ENCODE measurements around the gene GPR156.

GPR156 gene

DNA sequence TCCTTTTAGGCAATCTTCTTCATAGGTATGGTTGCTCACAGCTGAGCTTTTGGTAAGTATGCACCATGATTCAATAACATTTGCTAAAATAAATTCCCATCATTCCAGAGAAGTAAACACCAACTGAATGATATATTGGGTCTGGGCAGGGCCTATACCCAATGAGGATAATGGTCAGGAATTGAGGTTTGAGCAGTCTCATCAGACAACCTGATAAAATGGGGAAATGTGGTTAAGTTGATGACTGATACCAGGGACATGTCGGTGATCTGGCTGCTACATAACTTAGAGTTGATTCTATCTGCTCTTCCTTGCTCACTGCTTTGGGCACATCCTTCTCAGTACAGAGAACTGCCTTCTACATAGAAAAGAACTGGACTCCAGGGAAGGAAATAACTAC is 92.9 kb downstream of the GPR156 start:
- H3K27me3 Mint-ChIP-seq, result peaks cover 7% of the 10 kb centered on the region
- no peaks in the 10 kb centered on the region for H3K9me3 Mint-ChIP-seq
- no peaks in the 10 kb centered on the region for H3K4me1 Mint-ChIP-seq
- no peak for ATAC-seq
- no peak overlapping the region for H3K4me3 Mint-ChIP-seq
- no peak overlapping the region for H3K27ac Mint-ChIP-seq
- no peaks in the 10 kb centered on the region for H3K36me3 Mint-ChIP-seq

DNA sequence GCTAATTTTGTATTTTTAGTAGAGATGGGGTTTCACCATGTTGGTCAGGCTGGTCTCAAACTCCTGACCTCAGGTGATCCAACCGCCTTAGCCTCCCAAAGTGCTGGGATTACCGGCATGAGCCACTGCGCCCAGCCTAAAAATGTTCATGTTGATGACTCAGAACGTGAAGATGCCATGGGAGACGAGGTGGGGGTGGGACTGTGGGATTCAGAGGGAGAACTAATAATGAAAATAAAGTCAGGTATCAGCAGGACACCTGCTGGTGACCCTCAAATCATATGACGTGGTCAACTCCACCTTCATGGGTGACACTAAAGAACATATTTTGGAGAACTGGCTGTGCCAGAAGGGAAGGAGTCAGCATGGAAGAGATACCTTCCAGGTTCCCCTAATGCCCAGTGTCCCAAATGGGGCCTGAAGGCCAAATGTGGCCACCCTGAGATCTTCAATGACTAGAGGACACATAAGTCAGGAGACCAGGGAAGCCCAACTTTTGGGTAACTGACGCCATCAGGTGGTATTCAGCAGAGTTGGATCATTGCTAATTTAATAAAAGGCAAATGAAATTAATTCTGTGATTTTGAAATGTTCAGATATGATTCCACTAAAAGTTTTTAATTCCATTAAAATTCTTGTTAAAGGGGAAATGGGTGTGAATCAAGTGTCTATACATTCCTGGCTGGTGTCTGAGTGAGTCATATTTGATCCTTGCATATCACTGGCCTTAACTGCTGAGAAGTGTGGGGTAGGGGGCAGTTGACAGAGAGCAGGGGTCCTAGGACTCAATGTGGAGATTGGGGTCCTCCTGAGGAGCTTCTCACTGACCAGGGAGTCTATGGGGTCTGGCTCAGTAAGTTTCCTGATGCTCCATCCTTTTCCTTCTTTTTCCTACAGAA is 102.2 kb downstream of the GPR156 start:
- no peaks in the 10 kb centered on the region for H3K36me3 Mint-ChIP-seq
- ATAC-seq, result no peak
- no peaks in the 10 kb centered on the region for H3K9me3 Mint-ChIP-seq
- no peak overlapping the region for H3K27ac Mint-ChIP-seq
- peaks cover 29% of the 10 kb centered on the region for H3K27me3 Mint-ChIP-seq
- H3K4me3 Mint-ChIP-seq, result no peak overlapping the region
- H3K4me1 Mint-ChIP-seq, result no peaks in the 10 kb centered on the region

DNA sequence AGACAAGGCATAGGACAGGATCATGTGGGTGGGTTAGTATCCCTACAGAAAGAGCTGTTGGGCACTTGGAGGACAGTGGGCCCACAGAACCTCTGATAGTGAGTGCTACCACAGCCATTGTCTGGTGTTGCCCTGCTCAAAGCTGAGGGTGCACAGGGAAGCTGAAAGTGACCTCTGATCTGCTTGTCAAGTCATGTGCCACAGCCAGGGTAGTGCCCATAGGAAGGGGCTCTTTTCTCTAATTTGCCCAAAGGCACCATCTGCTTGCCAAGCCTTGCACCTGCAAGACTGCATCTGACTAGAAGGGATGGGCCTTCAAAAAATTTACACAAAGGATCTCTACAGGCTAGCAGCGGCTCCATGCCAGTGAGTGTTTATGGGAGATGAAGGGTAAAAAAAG is 103.4 kb downstream of the GPR156 start:
- no peaks in the 10 kb centered on the region for H3K4me1 Mint-ChIP-seq
- peaks cover 20% of the 10 kb centered on the region for H3K27me3 Mint-ChIP-seq
- H3K36me3 Mint-ChIP-seq, result no peaks in the 10 kb centered on the region
- no peak overlapping the region for H3K4me3 Mint-ChIP-seq
- H3K27ac Mint-ChIP-seq, result no peak overlapping the region
- H3K9me3 Mint-ChIP-seq, result no peaks in the 10 kb centered on the region
- ATAC-seq, result no peak

DNA sequence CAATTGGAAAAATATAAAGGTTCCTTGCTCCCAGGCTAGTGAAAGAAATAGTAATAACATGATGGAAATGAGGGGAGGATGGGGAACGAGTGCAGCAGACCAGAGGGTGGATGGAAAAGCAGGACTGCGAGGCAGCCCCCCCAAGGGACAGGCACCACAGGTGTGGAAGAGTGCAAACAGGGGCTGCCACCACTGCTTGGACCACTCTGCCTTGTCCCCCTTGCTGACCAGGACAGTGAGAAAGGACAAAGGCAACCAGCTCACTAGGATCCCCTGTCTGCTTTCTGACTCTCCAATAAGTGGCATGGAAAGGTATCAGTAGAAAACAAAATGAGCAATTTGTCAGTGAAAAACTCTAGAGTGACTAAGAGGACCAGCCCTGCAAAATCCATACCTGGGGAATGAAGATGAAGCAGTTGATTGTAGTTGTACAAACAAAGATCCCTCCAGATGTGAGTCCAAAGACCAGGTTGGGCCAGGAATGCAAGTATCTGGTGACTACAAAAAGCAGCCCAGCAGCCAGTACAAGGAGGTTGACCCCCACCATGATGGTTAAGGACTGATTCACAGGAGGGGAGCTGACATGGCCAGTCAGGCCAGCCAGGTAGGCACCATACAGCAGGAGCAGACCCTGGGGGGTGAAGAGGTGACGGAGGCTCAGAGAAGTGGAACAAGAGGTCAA is 104.2 kb downstream of the GPR156 start:
- H3K9me3 Mint-ChIP-seq, result no peaks in the 10 kb centered on the region
- ATAC-seq, result no peak
- no peaks in the 10 kb centered on the region for H3K36me3 Mint-ChIP-seq
- H3K27me3 Mint-ChIP-seq, result peaks cover 20% of the 10 kb centered on the region
- H3K4me3 Mint-ChIP-seq, result no peak overlapping the region
- no peak overlapping the region for H3K27ac Mint-ChIP-seq
- no peaks in the 10 kb centered on the region for H3K4me1 Mint-ChIP-seq

DNA sequence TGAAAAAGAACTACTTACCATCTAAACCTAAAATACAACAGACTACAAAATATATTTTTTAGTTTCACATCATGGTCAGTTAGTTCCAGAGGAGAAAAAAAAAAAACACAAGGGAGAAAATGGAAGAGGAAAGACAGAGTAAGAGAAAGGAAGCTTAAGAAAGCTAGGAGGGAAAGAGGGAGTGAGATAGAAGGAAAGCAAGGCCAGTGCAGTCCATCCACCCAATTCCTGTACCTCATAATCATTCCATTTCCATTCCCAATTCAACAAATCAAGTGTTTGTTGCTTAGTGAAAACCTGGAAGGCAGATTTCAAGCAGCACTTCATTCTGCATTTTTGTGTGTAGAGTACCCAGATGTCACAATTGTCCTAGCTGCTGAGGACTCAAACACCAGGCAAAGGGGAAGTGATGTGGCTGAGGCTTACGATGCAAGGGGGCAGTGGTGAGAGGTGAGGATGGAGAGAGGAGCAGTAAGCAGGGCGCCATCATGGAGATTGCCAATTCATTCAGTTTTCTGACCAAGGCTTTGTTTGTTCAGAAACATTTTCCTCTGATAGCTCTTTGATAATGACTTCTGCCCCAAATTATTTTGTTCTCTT is 107.2 kb downstream of the GPR156 start:
- ATAC-seq, result no peak

DNA sequence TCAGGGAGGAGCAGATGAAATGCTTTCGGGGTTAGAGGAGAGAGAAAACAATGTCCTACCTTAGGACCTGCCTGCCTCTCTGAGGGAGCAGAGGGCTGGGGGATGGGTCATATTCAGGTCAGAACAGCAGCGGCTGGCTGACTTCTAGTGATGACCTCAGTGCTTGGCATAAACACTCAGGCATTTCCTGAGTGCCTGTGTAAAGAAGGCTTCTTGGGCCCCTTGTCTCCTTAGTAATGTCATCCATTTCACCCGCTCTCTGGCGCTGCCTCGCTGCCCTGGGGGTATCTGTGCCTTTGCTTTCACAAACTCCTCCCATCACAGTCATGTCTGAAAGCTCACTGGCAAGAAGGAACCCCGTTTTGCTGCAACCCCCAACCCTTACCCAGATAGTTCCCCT is 107.9 kb downstream of the GPR156 start:
- no peak overlapping the region for H3K4me3 Mint-ChIP-seq
- H3K27ac Mint-ChIP-seq, result no peak overlapping the region
- H3K36me3 Mint-ChIP-seq, result no peaks in the 10 kb centered on the region
- H3K9me3 Mint-ChIP-seq, result no peaks in the 10 kb centered on the region
- no peaks in the 10 kb centered on the region for H3K4me1 Mint-ChIP-seq
- no peak for ATAC-seq
- peaks cover 20% of the 10 kb centered on the region for H3K27me3 Mint-ChIP-seq

More for the DNA sequence above, 107.2 kb downstream of the GPR156 start:
- no peaks in the 10 kb centered on the region for H3K36me3 Mint-ChIP-seq
- no peaks in the 10 kb centered on the region for H3K4me1 Mint-ChIP-seq
- H3K4me3 Mint-ChIP-seq, result no peak overlapping the region
- no peak overlapping the region for H3K27ac Mint-ChIP-seq
- peaks cover 20% of the 10 kb centered on the region for H3K27me3 Mint-ChIP-seq
- H3K9me3 Mint-ChIP-seq, result no peaks in the 10 kb centered on the region

DNA sequence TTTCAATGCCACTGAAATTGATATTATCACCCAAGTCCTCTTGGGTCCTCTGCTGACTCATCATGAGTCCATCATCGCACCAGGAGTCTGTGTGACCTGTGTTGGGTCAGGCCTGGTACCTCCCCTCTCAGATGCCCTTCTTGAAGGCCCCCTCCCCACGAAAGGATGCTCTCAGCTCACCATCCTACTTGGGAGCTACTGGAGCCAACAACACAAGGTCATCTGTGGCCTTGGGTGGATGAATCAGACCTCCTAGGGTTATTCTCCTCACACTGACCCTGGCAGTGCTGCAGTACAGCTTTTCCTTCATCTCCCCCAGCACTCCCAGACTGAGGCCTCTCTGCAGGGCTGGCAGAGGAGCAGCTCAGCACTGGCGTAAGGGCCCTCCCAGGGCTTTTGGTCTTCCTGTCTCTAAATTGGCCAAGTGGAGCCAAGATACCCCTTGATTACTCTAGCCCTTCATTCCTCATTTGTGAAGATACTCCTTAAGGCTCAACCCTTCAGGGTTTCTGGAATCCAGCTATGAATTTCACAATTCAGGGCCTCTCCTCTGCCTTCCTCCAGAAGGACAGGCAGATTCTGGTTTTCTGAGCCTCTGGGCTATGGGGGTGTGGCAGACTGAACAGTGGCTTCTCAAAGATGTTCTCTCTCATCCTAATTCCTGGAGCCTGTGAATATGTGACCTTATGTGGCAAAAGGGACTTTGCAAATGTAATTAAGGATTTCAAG is 110.0 kb downstream of the GPR156 start:
- H3K27me3 Mint-ChIP-seq, result peaks cover 5% of the 10 kb centered on the region
- ATAC-seq, result no peak
- no peak overlapping the region for H3K4me3 Mint-ChIP-seq
- no peaks in the 10 kb centered on the region for H3K9me3 Mint-ChIP-seq
- H3K36me3 Mint-ChIP-seq, result no peaks in the 10 kb centered on the region
- no peak overlapping the region for H3K27ac Mint-ChIP-seq
- no peaks in the 10 kb centered on the region for H3K4me1 Mint-ChIP-seq

DNA sequence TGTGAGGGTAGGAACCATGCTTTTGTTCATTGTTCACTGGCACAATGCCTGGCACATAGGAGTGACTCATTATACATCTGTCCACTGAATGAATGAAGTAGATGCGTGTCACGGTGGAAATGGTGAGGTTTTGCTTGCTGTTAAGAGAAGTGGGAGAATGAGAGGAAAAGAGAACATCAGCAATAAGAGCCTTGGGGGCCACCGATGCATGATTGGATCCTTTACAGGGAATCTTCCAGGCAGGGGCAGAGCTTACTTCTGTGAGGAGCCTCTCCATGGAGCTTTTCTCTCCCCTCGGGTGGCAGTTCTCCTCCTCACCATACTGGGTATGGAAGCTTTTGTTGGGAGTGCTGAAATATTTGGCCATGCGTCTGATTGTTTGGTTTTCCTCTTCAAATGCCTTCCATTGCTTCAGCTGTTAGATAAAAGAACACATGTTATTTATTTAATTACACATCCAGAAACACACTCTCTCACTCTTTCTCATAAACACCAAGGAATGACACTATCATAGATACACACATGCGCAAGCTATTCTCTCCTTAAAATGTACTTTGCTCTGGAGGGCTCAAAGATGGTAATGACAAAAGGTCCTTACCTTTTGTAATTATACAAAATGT is 111.9 kb downstream of the GPR156 start:
- no peaks in the 10 kb centered on the region for H3K36me3 Mint-ChIP-seq
- no peaks in the 10 kb centered on the region for H3K9me3 Mint-ChIP-seq
- H3K27me3 Mint-ChIP-seq, result no peaks in the 10 kb centered on the region
- H3K27ac Mint-ChIP-seq, result no peak overlapping the region
- H3K4me1 Mint-ChIP-seq, result no peaks in the 10 kb centered on the region
- ATAC-seq, result no peak
- no peak overlapping the region for H3K4me3 Mint-ChIP-seq

DNA sequence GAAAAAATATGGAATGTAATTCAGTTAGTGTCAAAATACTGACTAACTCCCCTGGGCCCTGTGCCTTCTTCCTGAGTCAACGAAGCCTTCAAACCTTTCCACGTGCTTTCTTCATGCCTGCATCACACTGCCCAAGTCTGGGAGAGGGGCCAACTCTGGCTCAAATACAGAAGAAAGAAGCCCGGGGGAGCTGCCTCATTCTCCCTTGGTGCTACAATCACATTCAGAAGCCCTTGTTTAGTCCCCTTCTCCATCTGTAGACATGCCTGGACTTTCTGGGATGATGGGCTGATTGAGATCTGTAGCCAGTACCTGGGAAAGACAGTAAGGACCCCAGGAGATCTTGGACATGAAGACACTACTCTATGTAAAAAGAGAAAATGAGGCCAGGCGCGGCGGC is 113.0 kb downstream of the GPR156 start:
- Mint-ChIP-seq H3K27ac (no peak overlapping the region), H3K27me3 (no peaks in the 10 kb centered on the region), H3K36me3 (no peaks in the 10 kb centered on the region), H3K4me1 (no peaks in the 10 kb centered on the region), H3K9me3 (no peaks in the 10 kb centered on the region), H3K4me3 (no peak overlapping the region)
- no peak for ATAC-seq

DNA sequence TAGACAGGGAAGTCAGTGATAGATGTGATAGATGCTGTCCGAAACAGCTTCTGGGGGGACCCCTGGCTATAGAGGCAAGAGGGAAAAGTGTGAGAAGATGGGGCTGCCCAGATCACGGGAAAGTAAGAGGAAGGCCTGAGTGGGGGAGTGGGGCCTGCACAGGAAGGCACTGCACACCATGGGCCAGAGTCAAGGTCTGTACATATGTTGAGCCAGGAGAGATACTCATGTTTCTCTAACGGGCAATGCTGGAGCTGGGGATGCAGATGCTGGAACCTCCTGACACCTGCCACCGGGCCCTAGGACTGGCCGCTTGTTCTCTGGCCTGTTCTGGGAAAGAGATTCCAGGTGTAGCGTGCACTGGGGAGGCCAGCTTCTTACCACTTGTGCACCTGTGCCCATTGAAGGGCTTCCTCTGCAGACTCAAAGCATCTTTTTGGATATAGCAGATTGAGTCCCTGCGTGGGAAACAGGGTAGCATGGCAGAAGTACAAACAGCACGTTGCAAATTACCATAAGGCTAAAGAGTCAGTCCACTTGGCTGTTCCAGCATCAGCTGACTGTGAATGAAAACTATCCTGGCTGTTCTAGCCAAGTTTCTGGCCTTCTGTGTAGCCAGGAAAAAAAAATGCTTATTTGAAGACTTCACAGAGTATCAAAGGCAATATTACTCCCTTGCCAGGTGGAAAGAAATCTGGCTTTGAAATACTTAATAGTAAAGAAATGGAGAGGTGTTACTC is 113.7 kb downstream of the GPR156 start:
- ATAC-seq, result no peak
- Mint-ChIP-seq H3K4me3 (no peak overlapping the region), H3K36me3 (no peaks in the 10 kb centered on the region), H3K4me1 (no peaks in the 10 kb centered on the region), H3K27me3 (no peaks in the 10 kb centered on the region), H3K27ac (no peak overlapping the region), H3K9me3 (no peaks in the 10 kb centered on the region)

DNA sequence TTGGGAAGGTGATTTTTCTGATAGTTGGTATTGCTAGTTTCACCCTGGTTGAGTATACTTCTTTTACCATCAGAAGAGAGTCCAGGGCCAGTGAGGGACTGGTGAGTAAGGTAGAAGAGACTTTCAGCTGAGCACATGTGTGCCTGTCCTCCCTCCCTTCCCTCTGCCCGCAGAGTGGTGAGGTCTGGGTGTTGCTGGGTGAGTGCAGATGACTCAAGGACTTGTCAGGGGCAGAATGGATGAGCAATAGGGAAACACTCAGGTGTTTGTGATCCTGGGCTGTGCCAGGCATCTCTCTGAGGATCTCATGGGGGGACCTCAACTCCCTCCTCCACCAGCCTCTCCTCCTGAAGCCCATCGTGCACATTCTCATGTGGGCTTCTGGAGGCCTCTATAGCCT is 114.8 kb downstream of the GPR156 start:
- no peak for ATAC-seq
- Mint-ChIP-seq H3K4me1 (no peaks in the 10 kb centered on the region), H3K27ac (no peak overlapping the region), H3K9me3 (no peaks in the 10 kb centered on the region), H3K27me3 (no peaks in the 10 kb centered on the region), H3K36me3 (no peaks in the 10 kb centered on the region), H3K4me3 (no peak overlapping the region)

DNA sequence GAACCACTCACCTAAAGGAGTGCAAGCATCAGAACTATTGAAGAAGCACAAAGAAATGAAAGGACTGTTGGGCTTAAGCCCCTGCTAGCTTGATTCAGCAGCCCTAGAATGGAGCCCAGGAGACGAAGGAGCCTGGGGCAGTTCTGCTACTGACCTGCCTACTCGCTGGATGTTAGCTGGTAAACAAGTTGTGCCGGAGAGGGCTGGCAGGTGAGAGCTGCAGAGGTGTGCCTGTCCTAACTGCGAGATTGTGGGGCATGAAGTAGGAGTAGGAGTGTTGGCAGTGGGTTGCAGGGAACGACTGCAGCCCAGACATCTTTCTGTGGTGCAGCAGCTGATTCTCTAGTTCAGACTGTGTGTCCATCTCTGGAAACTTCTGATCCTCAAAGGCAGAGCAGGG is 115.6 kb downstream of the GPR156 start:
- no peaks in the 10 kb centered on the region for H3K9me3 Mint-ChIP-seq
- H3K4me3 Mint-ChIP-seq, result no peak overlapping the region
- H3K36me3 Mint-ChIP-seq, result no peaks in the 10 kb centered on the region
- no peak for ATAC-seq
- no peak overlapping the region for H3K27ac Mint-ChIP-seq
- H3K4me1 Mint-ChIP-seq, result no peaks in the 10 kb centered on the region
- no peaks in the 10 kb centered on the region for H3K27me3 Mint-ChIP-seq

DNA sequence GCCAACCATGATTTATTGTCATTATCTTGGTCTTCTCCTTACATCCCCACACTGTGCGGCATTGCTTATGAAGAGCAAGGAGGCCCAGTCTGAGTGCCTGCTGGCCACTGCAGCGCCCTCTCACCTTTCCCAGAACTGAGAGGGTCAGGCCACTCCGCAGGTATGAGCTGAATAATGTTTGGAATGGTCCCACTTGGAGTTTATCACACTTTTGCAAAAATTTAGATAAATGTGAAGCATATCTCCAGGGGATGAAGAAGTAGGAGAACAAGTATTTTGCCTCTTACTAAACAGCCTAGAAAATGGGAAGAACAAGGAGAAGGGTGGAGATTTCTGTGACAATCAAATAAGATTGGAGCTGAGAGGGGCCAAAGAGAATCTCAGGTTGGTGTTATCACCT is 116.4 kb downstream of the GPR156 start:
- Mint-ChIP-seq H3K27ac (no peak overlapping the region), H3K27me3 (no peaks in the 10 kb centered on the region), H3K4me1 (no peaks in the 10 kb centered on the region), H3K4me3 (no peak overlapping the region), H3K36me3 (no peaks in the 10 kb centered on the region), H3K9me3 (no peaks in the 10 kb centered on the region)
- no peak for ATAC-seq

DNA sequence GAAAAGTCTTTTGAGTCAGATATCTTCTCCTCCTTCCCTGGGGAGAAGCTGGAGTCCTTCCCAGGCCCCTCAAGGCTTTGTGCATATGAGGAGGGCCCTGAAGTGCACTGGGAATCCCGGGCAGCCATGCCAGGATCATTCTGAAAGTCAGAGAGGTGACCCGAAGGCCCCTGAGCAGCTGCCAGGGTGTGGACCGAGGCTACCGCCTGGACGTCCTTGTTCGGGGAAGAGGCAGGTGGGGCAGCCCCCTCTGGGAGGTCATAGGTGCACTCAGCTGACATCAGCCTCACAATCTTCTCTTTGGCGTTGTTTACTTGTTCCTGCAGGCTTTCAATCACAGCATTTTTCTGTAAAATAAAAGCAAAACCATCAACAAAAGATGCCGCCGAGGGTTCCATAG is 117.0 kb downstream of the GPR156 start:
- no peak for ATAC-seq
- H3K27me3 Mint-ChIP-seq, result no peaks in the 10 kb centered on the region
- no peak overlapping the region for H3K4me3 Mint-ChIP-seq
- H3K4me1 Mint-ChIP-seq, result no peaks in the 10 kb centered on the region
- H3K9me3 Mint-ChIP-seq, result no peaks in the 10 kb centered on the region
- no peaks in the 10 kb centered on the region for H3K36me3 Mint-ChIP-seq
- H3K27ac Mint-ChIP-seq, result no peak overlapping the region
